GM12878 (cell line): ENCODE results near the gene FAM163B. TPM values are rescaled to one million over a fixed set of nuclear protein-coding genes. Genes with fewer than 3 reads are reported as not detected.

Experiments used
- ATAC-seq: fragments of 200-7000 bp; cut with Tn5 transposase; 3 replicates; pipeline ENCODE4 v1.9.1; 2020; ENCODE audit warnings: mild to moderate bottlenecking, moderate library complexity
- BruUV-seq: library from RNA; stranded (reverse); fragments of 400-500 nt; replicated peaks from 2 replicates; lab custom pipeline; 2021; lab: Mats Ljungman, UMichigan
- CTCF ChIA-PET: fragments of 300-600 bp; sonication (Branson Sonifier 250); formaldehyde crosslinking; extraction: SDS; loops from one replicate; lab custom pipeline; 2021; ENCODE audit warnings: inconsistent platforms; lab: Yijun Ruan, JAX
- POLR2A ChIA-PET: fragments of 350-600 bp; formaldehyde crosslinking; extraction: SDS; loops from one replicate; lab custom pipeline; 2021; ENCODE audit warnings: inconsistent platforms; lab: Charles Lee
- RAD21 ChIA-PET: fragments of 300-600 bp; sonication (Branson Sonifier 250); formaldehyde crosslinking; loops from one replicate; lab custom pipeline; 2023; ENCODE audit warnings: antibody characterized with exemption; ENCODE audit not compliant: unreplicated experiment; lab: Charles Lee
- SMC1A ChIA-PET: fragments of 300-600 bp; sonication (Branson Sonifier 250); formaldehyde crosslinking; loops from one replicate; lab custom pipeline; 2023; ENCODE audit not compliant: unreplicated experiment, uncharacterized antibody; lab: Charles Lee
- DNase-seq: peaks from one replicate; pipeline ENCODE4 v3.0.0-alpha.2; 2011; ENCODE audit warnings: low read depth, low spot score
- FAIRE-seq: peaks from 3 replicates; lab custom pipeline; 2011; peaks lifted over from hg19 to GRCh38; lab: Jason Lieb, UNC
- H2AFZ ChIP-seq: 2 replicates; pipeline ENCODE4 v1.6.0; 2011; ENCODE audit warnings: low read depth, low read length, control low read depth; ENCODE audit not compliant: control insufficient read depth
- H3K27ac ChIP-seq: 2 replicates; pipeline ENCODE4 v1.5.1; 2011; ENCODE audit warnings: control low read depth; ENCODE audit not compliant: control insufficient read depth, insufficient read depth
- H3K27me3 ChIP-seq, 2 experiments: replicated peaks in 1 of 2; 2 replicates each; pipeline versions ENCODE4 v1.6.0 to v1.6.1; 2011; ENCODE audit warnings: low read length in 1 of 2; ENCODE audit not compliant: control insufficient read depth in 2 of 2, insufficient read depth in 2 of 2
- H3K36me3 ChIP-seq, 2 experiments: 2 replicates each; pipeline ENCODE4 v1.5.1; 2011; ENCODE audit warnings: low read length in 1 of 2; ENCODE audit not compliant: control insufficient read depth in 2 of 2, insufficient read depth in 2 of 2
- H3K4me1 ChIP-seq: 2 replicates; pipeline ENCODE4 v1.6.1; 2011; ENCODE audit warnings: mild to moderate bottlenecking, low read length, moderate library complexity, mixed read lengths; ENCODE audit not compliant: control insufficient read depth, insufficient read depth
- H3K4me2 ChIP-seq: 2 replicates; pipeline ENCODE4 v1.6.0; 2011; ENCODE audit warnings: control low read depth; ENCODE audit not compliant: control insufficient read depth, insufficient read depth
- H3K4me3 ChIP-seq: fragments of 200-600 bp; sonication (generic); 2 replicates; pipeline ENCODE4 v1.5.1; 2016
- H3K79me2 ChIP-seq: 2 replicates; pipeline ENCODE4 v1.6.0; 2011; ENCODE audit warnings: low read length; ENCODE audit not compliant: control insufficient read depth, insufficient read depth
- H3K9ac ChIP-seq: 2 replicates; pipeline ENCODE4 v1.8.0; 2011; ENCODE audit warnings: low read length, control low read depth, mixed read lengths; ENCODE audit not compliant: control insufficient read depth, insufficient read depth
- H3K9me3 ChIP-seq: replicated peaks from 3 replicates; pipeline ENCODE4 v1.5.1; 2011; ENCODE audit warnings: mild to moderate bottlenecking, low read length; ENCODE audit not compliant: control insufficient read depth, insufficient read depth
- H4K20me1 ChIP-seq: 2 replicates; pipeline ENCODE4 v1.6.0; 2011; ENCODE audit not compliant: control insufficient read depth, insufficient read depth
- CBX5 ChIP-seq: sonication (generic); IDR thresholded peaks from 2 replicates; pipeline ENCODE4 v1.6.1; 2016; ENCODE audit warnings: low read depth, moderate library complexity, mild to moderate bottlenecking, inconsistent platforms
- SUZ12 ChIP-seq: fragments of 200-600 bp; sonication (generic); IDR thresholded peaks from one replicate; pipeline ENCODE4 v1.6.1; 2018; ENCODE audit warnings: antibody characterized with exemption, mild to moderate bottlenecking; ENCODE audit not compliant: unreplicated experiment
- TCF12 ChIP-seq: IDR thresholded peaks from 2 replicates; pipeline ENCODE4 v1.6.1; 2011; ENCODE audit warnings: low read depth, mild to moderate bottlenecking, low read length
- YBX1 ChIP-seq: fragments of 450-650 bp; IDR thresholded peaks from 2 replicates; pipeline ENCODE4 v1.6.1; 2016; ENCODE audit warnings: antibody characterized with exemption
- ZNF217 ChIP-seq: fragments of 450-650 bp; IDR thresholded peaks from 2 replicates; pipeline ENCODE4 v1.6.1; 2017; ENCODE audit warnings: antibody characterized with exemption, mild to moderate bottlenecking
- WGBS: methylation state at CpG from one replicate; pipeline ENCODE4 v1.1.6; 2016; ENCODE audit warnings: low lambda C conversion rate; ENCODE audit not compliant: insufficient replicate concordance, insufficient coverage; ENCODE audit errors: missing lambda C conversion rate; 5-methylcytosine and 5-hydroxymethylcytosine counted together
- in situ Hi-C: fragments of 300-500 bp; cut with MboI; formaldehyde crosslinking; loops from 9 replicates; pipeline ENCODE4 v1.14.3; 2018; ENCODE audit warnings: mixed read lengths
- intact Hi-C: fragments of 100-400 bp; cut with micrococcal nuclease; formaldehyde crosslinking; loops from one replicate; pipeline ENCODE4 v1.14.2; 2022; ENCODE audit not compliant: unreplicated experiment
- polyA plus RNA-seq, 11 experiments: library from polyadenylated mRNA; depleted of rRNA in 4 of 11; unstranded in 6 of 11; stranded (reverse) in 5 of 11; fragments of >200 nt; fragmentation: Nextera tagmentation in 4 of 11; fragmentation: Illumina TruSeq in 1 of 11; extraction: Ambion mirVana in 4 of 11; extraction: Trizol in 1 of 11; gene quantifications; 1 replicate in 1 of 11; 2 replicates in 10 of 11; pipeline versions ENCODE4 v1.2.1 to v1.2.3, GENCODE V29; 2011 to 2016; ENCODE audit warnings: inconsistent platforms in 2 of 11, missing spikeins in 2 of 11, low read depth in 1 of 11
- total RNA-seq, 4 experiments: library from RNA; depleted of rRNA in 3 of 4; stranded (reverse); fragments of >200 nt in 3 of 4; fragmentation: Illumina TruSeq in 1 of 4; extraction: Trizol in 1 of 4; gene quantifications; 2 replicates each; pipeline versions ENCODE4 v1.2.1 to v1.2.3, GENCODE V29; 2013 to 2021

Gene FAM163B
- total and polyA plus RNA-seq, 10 of the 15 experiments (the other 5 are each of a cell fraction or from before 2014, with no cell fraction given) = not detected

GRCh38 chr9:133584559-133585476, 24.4 kb downstream of the FAM163B start:
- ChIA-PET POLR2A (interaction anchor here (0.7 kb wide), 1 partner anchor 409 kb away, joined by 5 read pairs; no protein-coding TSS in a partner anchor), RAD21 (no interaction called here), CTCF (no interaction called here), SMC1A (no interaction called here)
- DNase-seq = no peak
- no peaks in the 10 kb centered on the region for H3K36me3 ChIP-seq
- no peak for ATAC-seq
- no peaks in the 10 kb centered on the region for H3K79me2 ChIP-seq
- H3K4me3 ChIP-seq = no peak overlapping the region
- H3K9ac ChIP-seq = no peak overlapping the region
- WGBS = 8% methylated on average over 25 of the region's 28 CpGs
- FAIRE-seq = no peak
- in situ Hi-C loops (no loop called here), intact Hi-C loops (loop anchor here (5.0 to 10.0 kb wide), 2 partner anchors 140 to 407 kb away; partner anchors contain the start of gene VAV2)
- H3K9me3 ChIP-seq = no peaks in the 10 kb centered on the region; the same call in 2 of the 3 replicates
- no peaks in the 10 kb centered on the region for H3K4me1 ChIP-seq
- BruUV-seq = no TSS peak
- peaks cover 18 to 28% of the 10 kb centered on the region in 2 experiments for H3K27me3 ChIP-seq
- H4K20me1 ChIP-seq = no peaks in the 10 kb centered on the region
- TF ChIP-seq SUZ12 (peak; percentile 10), YBX1 (no peak)
- H3K27ac ChIP-seq = no peak overlapping the region
- no peak overlapping the region for H3K4me2 ChIP-seq
- no peak overlapping the region for H2AFZ ChIP-seq

DNA sequence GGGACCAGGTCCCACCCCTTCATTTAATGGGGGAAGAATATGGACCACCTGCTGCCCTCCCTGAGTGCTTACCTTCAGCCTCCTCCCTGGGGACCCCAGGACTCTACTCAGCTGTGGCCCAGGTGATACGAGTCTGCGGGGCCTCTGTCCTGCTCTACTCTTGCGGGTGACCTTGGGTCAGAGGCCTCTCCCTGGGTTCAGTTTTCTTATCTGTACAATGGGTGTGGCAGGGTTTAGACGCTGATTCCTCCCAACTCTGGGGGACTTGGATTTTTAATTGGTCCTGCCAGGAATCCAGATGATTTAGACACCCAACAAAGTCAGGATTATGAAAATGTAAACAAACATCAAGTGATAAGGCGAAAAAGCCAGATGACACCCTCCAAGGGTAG, 25.0 kb downstream of the FAM163B start:
- H2AFZ ChIP-seq = no peak overlapping the region
- H3K4me3 ChIP-seq = no peak overlapping the region
- H3K36me3 ChIP-seq = no peaks in the 10 kb centered on the region
- no peak for FAIRE-seq
- no peak for ATAC-seq
- BruUV-seq = no TSS peak
- no peaks in the 10 kb centered on the region for H3K79me2 ChIP-seq
- peaks cover 23 to 34% of the 10 kb centered on the region in 2 experiments for H3K27me3 ChIP-seq
- POLR2A ChIA-PET = interaction anchor here (0.7 kb wide), 1 partner anchor 409 kb away, joined by 5 read pairs; no protein-coding TSS in a partner anchor
- H3K9me3 ChIP-seq = no peaks in the 10 kb centered on the region; the same call in 2 of the 3 replicates
- no peaks in the 10 kb centered on the region for H4K20me1 ChIP-seq
- no peak overlapping the region for H3K27ac ChIP-seq
- SMC1A ChIA-PET = no interaction called here
- no peak overlapping the region for H3K4me2 ChIP-seq
- no peak for DNase-seq
- CTCF ChIA-PET = interaction anchor here (1.3 kb wide), 1 partner anchor 44 kb away, joined by 3 read pairs; no protein-coding TSS in a partner anchor
- in situ Hi-C loops (no loop called here), intact Hi-C loops (loop anchor here (10.0 kb wide), 1 partner anchor 141 kb away; no protein-coding TSS in a partner anchor)
- no peaks in the 10 kb centered on the region for H3K4me1 ChIP-seq
- RAD21 ChIA-PET = no interaction called here
- no peak for TF ChIP-seq TCF12
- no peak for TF ChIP-seq CBX5
- no peak for TF ChIP-seq ZNF217
- TF ChIP-seq, all 136 proteins: peak for 0
- 29% methylated on average over 5 of the region's 5 CpGs for WGBS
- no peak overlapping the region for H3K9ac ChIP-seq
